Upper lobe of left lung (tissue), 4 donors: Measurements from ENCODE around the gene CRPPA.

Experiments used
- CTCF ChIP-seq, 6 experiments: fragments of 450-650 bp in 4 of 6; fragments of 200-600 bp in 2 of 6; sonication (generic) in 2 of 6; IDR thresholded peaks; one replicate each; pipeline ENCODE4 v1.5.1; 2016 to 2019; ENCODE audit warnings: antibody characterized with exemption in 6 of 6
- EP300 ChIP-seq, 4 donors: sonication (generic); formaldehyde crosslinking; IDR thresholded peaks; one replicate each; pipeline ENCODE4 v1.5.1; 2017; ENCODE audit warnings: antibody characterized with exemption in 4 of 4, control low read depth in 2 of 4
- POLR2A ChIP-seq, 4 donors: fragments of 450-650 bp; IDR thresholded peaks; one replicate each; pipeline ENCODE4 v1.5.1; 2016 to 2017; ENCODE audit warnings: antibody characterized with exemption in 4 of 4, mild to moderate bottlenecking in 2 of 4
- POLR2AphosphoS5 ChIP-seq, 2 donors: sonication (generic); formaldehyde crosslinking; IDR thresholded peaks; one replicate each; pipeline ENCODE4 v1.5.1; 2017; ENCODE audit warnings: antibody characterized with exemption in 2 of 2

GRCh38 chr7:16432425-16432731 lies 11.0 kb upstream of the CRPPA start:
- TF ChIP-seq CTCF (IDR thresholded peaks at IDR 0.05) (no peak), POLR2AphosphoS5 (IDR thresholded peaks at IDR 0.05) (no peak), POLR2A (IDR thresholded peaks at IDR 0.05) (no peak), EP300 (IDR thresholded peaks at IDR 0.05) (no peak)
